Ovary (tissue), 9 donors: ENCODE measurements around the gene ERC1. TPM values are rescaled to one million over a fixed set of nuclear protein-coding genes. Genes with fewer than 3 reads are reported as not detected.

Source experiments
- DNase-seq, 5 donors: peaks; one replicate each; pipeline ENCODE4 v3.0.0-alpha.2; 2019 to 2020
- H3K27ac ChIP-seq, 2 donors: fragments of 200-600 bp; one replicate each; pipeline versions ENCODE4 v1.5.1 to v1.8.0; 2019 to 2022
- H3K27me3 ChIP-seq: fragments of 200-600 bp; one replicate; pipeline ENCODE4 v1.8.0; 2022
- H3K36me3 ChIP-seq: fragments of 200-600 bp; sonication (generic); one replicate; pipeline ENCODE4 v1.5.1; 2019
- H3K4me1 ChIP-seq: one replicate; pipeline ENCODE4 v1.8.1; 2013; ENCODE audit warnings: mild to moderate bottlenecking, moderate library complexity; ENCODE audit not compliant: insufficient read depth
- H3K4me3 ChIP-seq: fragments of 200-600 bp; sonication (generic); one replicate; pipeline ENCODE4 v1.5.1; 2017
- H3K9me3 ChIP-seq, 2 donors: fragments of 200-600 bp in 1 of 2; sonication (generic) in 1 of 2; one replicate each; pipeline versions ENCODE4 v1.5.1 to v1.8.1; 2013 to 2019; ENCODE audit warnings: mild to moderate bottlenecking in 1 of 2, moderate library complexity in 1 of 2
- CTCF ChIP-seq, 3 donors: fragments of 450-650 bp in 2 of 3; fragments of 200-600 bp in 1 of 3; IDR thresholded peaks; one replicate each; pipeline versions ENCODE4 v1.5.1 to v1.8.0; 2016 to 2022; ENCODE audit warnings: antibody characterized with exemption in 3 of 3, mild to moderate bottlenecking in 1 of 3
- EP300 ChIP-seq: sonication (generic); formaldehyde crosslinking; IDR thresholded peaks from one replicate; pipeline ENCODE4 v1.6.1; 2017; ENCODE audit warnings: antibody characterized with exemption
- POLR2A ChIP-seq: fragments of 450-650 bp; IDR thresholded peaks from one replicate; pipeline ENCODE4 v1.6.1; 2017; ENCODE audit warnings: antibody characterized with exemption, mild to moderate bottlenecking, moderate library complexity
- WGBS, 3 donors: extraction: QIAGEN DNeasy Blood & Tissue Kit in 1 of 3; methylation state at CpG; one replicate each; pipeline versions ENCODE4 v1.1.5 to v1.1.7; 2013 to 2017; 5-methylcytosine and 5-hydroxymethylcytosine counted together
- intact Hi-C, 4 donors: fragments of 100-400 bp; cut with DNase I; formaldehyde crosslinking; loops; one replicate each; pipeline versions ENCODE4 v1.11.0 to v1.15.1; 2022 to 2023
- polyA plus RNA-seq, 2 donors: library from polyadenylated mRNA; stranded (reverse); fragments of 200-250 nt in 1 of 2; fragments of 350-450 nt in 1 of 2; fragmentation: Illumina TruSeq in 1 of 2; extraction: RNeasy Lipid Tissue Mini Kit (QIAGEN cat#74804) in 1 of 2; gene quantifications; one replicate each; pipeline ENCODE4 v1.2.3, GENCODE V29; 2013 to 2014
- total RNA-seq, 7 donors: library from RNA; depleted of rRNA in 2 of 7; stranded (reverse); fragments of >200 nt in 2 of 7; fragmentation: NEBNext Ultra II Directional in 3 of 7; extraction: Animal tissue kit (Norgen Biotek cat#: 25700) in 3 of 7; gene quantifications; one replicate each; pipeline versions ENCODE4 v1.1.0 to v1.2.4, GENCODE V29; 2016 to 2023
- donor health status: DM: no; HTN: no; CAD: no; lungs with moderate emphysema.
- donor health status: DM: no; HTN: no; CAD: no.
- donor health status: Bipolar disorder and iron deficiency.
- donor health status: DM: yes; HTN: yes; CAD: no.
- donor health status: DM: no; HTN: no; CAD: no.
- donor health status: DM: yes; HTN: yes; CAD: no.

Gene ERC1
- total and polyA plus RNA-seq, 9 donors: 10.4 to 65.2 (median 51.6) TPM

GRCh38 chr12:974271-974862 is 16.7 kb upstream of the ERC1 start:
- no peak for DNase-seq
- 92 to 94% (median 93%) methylated on average over 4 of the region's 4 CpGs for WGBS, 3 donors
- H3K9me3 ChIP-seq: no peaks in the 10 kb centered on the region

GRCh38 chr12:976644-977043 is 14.4 kb upstream of the ERC1 start:
- Histone ChIP-seq H3K4me3 (no peak overlapping the region), H3K27me3 (no peaks in the 10 kb centered on the region), H3K9me3 (no peaks in the 10 kb centered on the region), H3K36me3 (no peaks in the 10 kb centered on the region), H3K4me1 (no peaks in the 10 kb centered on the region), H3K27ac (no peak overlapping the region)
- intact Hi-C loops: no loop called here
- DNase-seq: no peak
- 78 to 89% (median 88%) methylated on average over 6 of the region's 6 CpGs for WGBS, 3 donors
- TF ChIP-seq CTCF (IDR thresholded peaks at IDR 0.05): no peak
- TF ChIP-seq POLR2A: no peak

More at GRCh38 chr12:974271-974862, 16.7 kb upstream of the ERC1 start:
- intact Hi-C loops: no loop called here
- no peak overlapping the region for H3K27ac ChIP-seq
- no peak overlapping the region for H3K4me3 ChIP-seq
- no peaks in the 10 kb centered on the region for H3K36me3 ChIP-seq
- H3K4me1 ChIP-seq: no peaks in the 10 kb centered on the region
- no peak for TF ChIP-seq CTCF (IDR thresholded peaks at IDR 0.05)
- TF ChIP-seq EP300: no peak
- TF ChIP-seq POLR2A: no peak
- H3K27me3 ChIP-seq: no peaks in the 10 kb centered on the region

- Histone ChIP-seq H3K27ac (no peak overlapping the region), H3K4me3 (no peak overlapping the region), H3K9me3 (no peaks in the 10 kb centered on the region), H3K4me1 (no peaks in the 10 kb centered on the region), H3K27me3 (no peaks in the 10 kb centered on the region), H3K36me3 (no peaks in the 10 kb centered on the region)
- intact Hi-C loops: no loop called here
- TF ChIP-seq EP300 (no peak), POLR2A (no peak), CTCF (IDR thresholded peaks at IDR 0.05) (no peak)
- DNase-seq: no peak
- WGBS, 3 donors: 91 to 99% (median 96%) methylated on average over 4 of the region's 4 CpGs
Measured at GRCh38 chr12:977156-977555, 13.9 kb upstream of the ERC1 start.

GRCh38 chr12:979349-979748 is 11.7 kb upstream of the ERC1 start:
- H3K27ac ChIP-seq: no peak overlapping the region
- no peaks in the 10 kb centered on the region for H3K4me1 ChIP-seq
- DNase-seq: no peak
- no peaks in the 10 kb centered on the region for H3K36me3 ChIP-seq
- no peaks in the 10 kb centered on the region for H3K27me3 ChIP-seq
- intact Hi-C loops: no loop called here
- 71 to 87% (median 76%) methylated on average over 5 of the region's 5 CpGs for WGBS, 3 donors
- H3K9me3 ChIP-seq: no peaks in the 10 kb centered on the region
- no peak for TF ChIP-seq EP300
- TF ChIP-seq POLR2A: no peak
- no peak overlapping the region for H3K4me3 ChIP-seq

GRCh38 chr12:981176-981828 is 9.7 kb upstream of the ERC1 start:
- WGBS, 3 donors: 95 to 96% (median 96%) methylated on average over 8 of the region's 8 CpGs
- Histone ChIP-seq H3K9me3 (no peaks in the 10 kb centered on the region), H3K27ac (no peak overlapping the region), H3K4me1 (no peaks in the 10 kb centered on the region), H3K27me3 (no peaks in the 10 kb centered on the region), H3K4me3 (no peak overlapping the region), H3K36me3 (no peaks in the 10 kb centered on the region)
- TF ChIP-seq EP300: no peak
- TF ChIP-seq POLR2A: no peak
- TF ChIP-seq CTCF (IDR thresholded peaks at IDR 0.05): no peak
- intact Hi-C loops: no loop called here
- no peak for DNase-seq
